ENCODE results near the gene TGM5.

DNA sequence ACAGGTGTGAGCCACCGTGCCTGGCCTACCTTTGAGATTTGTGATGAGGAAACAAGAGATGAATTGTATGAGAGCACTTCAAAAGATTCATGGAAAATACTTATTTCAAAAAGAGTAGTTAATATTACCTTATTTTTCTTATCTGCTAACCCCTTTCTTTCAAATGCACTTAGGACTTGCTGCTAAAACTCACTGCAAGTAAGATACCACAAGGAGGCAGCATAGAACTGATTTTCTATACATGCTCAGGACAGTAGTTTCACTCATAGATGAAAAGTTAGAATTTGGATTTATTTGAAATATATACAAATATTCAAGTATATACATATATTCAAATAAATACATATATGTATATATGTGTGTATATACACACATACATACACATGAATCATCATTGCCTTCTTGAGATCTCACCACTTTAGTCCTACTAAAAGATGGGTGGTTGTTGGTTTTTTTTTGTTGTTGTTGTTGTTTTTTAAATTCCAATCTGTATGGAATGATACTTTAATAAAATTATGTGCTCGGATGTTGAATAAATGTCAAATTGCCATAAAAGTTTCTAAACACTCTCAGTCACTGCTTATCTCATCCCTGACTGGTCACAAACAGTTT is 79.1 kb downstream of the TGM5 start:
- TF ChIP-seq CTCF (IDR thresholded peaks at IDR 0.05; ENCODE audit: low read depth, low read length) = peak; percentile 47
- TF ChIP-seq POLR2A (IDR thresholded peaks at IDR 0.05; ENCODE audit: extremely low read depth, insufficient read length) = no peak
- TF ChIP-seq, protein P1, sequence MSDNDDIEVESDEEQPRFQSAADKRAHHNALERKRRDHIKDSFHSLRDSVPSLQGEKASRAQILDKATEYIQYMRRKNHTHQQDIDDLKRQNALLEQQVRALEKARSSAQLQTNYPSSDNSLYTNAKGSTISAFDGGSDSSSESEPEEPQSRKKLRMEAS (IDR thresholded peaks at IDR 0.05; ENCODE audit: low read depth, low read length) = no peak
